MM.1S (cell line): ENCODE measurements around the gene FOXA3.

ENCODE experiments used
- DNase-seq: peaks from one replicate; pipeline ENCODE4 v3.0.0-alpha.2; 2015
- H2AFZ ChIP-seq: fragments of 300-600 bp; sonication (generic); 2 replicates; pipeline ENCODE4 v1.6.0; 2016; ENCODE audit warnings: antibody characterized with exemption, low read length
- H3F3A ChIP-seq: fragments of 300-600 bp; sonication (generic); 2 replicates; pipeline ENCODE4 v1.6.1; 2016; ENCODE audit warnings: mild to moderate bottlenecking, antibody characterized with exemption, low read length, moderate library complexity, mixed read lengths; ENCODE audit not compliant: insufficient read depth
- H3K27ac ChIP-seq: fragments of 300-600 bp; sonication (generic); 2 replicates; pipeline ENCODE4 v1.5.1; 2016; ENCODE audit warnings: mild to moderate bottlenecking, low read length
- H3K27me3 ChIP-seq: fragments of 300-600 bp; sonication (generic); replicated peaks from 2 replicates; pipeline ENCODE4 v1.6.0; 2016; ENCODE audit warnings: low read length; ENCODE audit not compliant: insufficient read depth
- H3K36me3 ChIP-seq: fragments of 300-600 bp; sonication (generic); replicated peaks from 2 replicates; pipeline ENCODE4 v1.6.1; 2016; ENCODE audit warnings: mild to moderate bottlenecking, low read length, mixed read lengths; ENCODE audit not compliant: insufficient read depth
- H3K4me1 ChIP-seq: fragments of 300-600 bp; sonication (generic); 2 replicates; pipeline ENCODE4 v1.6.1; 2016; ENCODE audit warnings: low read length, mixed read lengths
- H3K4me2 ChIP-seq: fragments of 300-600 bp; sonication (generic); 2 replicates; pipeline ENCODE4 v1.6.0; 2016; ENCODE audit warnings: low read depth, low read length
- H3K4me3 ChIP-seq: fragments of 300-600 bp; sonication (generic); 2 replicates; pipeline ENCODE4 v1.5.1; 2016; ENCODE audit warnings: low read length, mixed read lengths
- H3K79me2 ChIP-seq: fragments of 300-600 bp; sonication (generic); 2 replicates; pipeline ENCODE4 v1.6.1; 2016; ENCODE audit warnings: mixed run types, low read length, mixed read lengths
- H3K9ac ChIP-seq: fragments of 300-600 bp; sonication (generic); 2 replicates; pipeline ENCODE4 v1.6.1; 2016; ENCODE audit warnings: low read length, mixed read lengths
- H3K9me2 ChIP-seq: fragments of 300-600 bp; sonication (generic); replicated peaks from 2 replicates; pipeline ENCODE4 v1.6.1; 2016; ENCODE audit warnings: mild to moderate bottlenecking, low read length, mixed read lengths; ENCODE audit not compliant: insufficient read depth
- H3K9me3 ChIP-seq: fragments of 300-600 bp; sonication (generic); replicated peaks from 2 replicates; pipeline ENCODE4 v1.6.1; 2016; ENCODE audit warnings: mild to moderate bottlenecking, low read length, mixed read lengths; ENCODE audit not compliant: insufficient read depth
- H4K20me1 ChIP-seq: fragments of 300-600 bp; sonication (generic); 2 replicates; pipeline ENCODE4 v1.6.1; 2016; ENCODE audit warnings: mild to moderate bottlenecking, low read length, moderate library complexity, mixed read lengths; ENCODE audit not compliant: insufficient read depth
- CTCF ChIP-seq: fragments of 300-600 bp; sonication (generic); IDR thresholded peaks from 2 replicates; pipeline ENCODE4 v1.5.1; 2016; ENCODE audit warnings: antibody characterized with exemption, low read length, mixed read lengths
- EZH2 ChIP-seq: fragments of 300-600 bp; sonication (generic); optimal IDR thresholded peaks from 2 replicates; pipeline ENCODE3; 2017; ENCODE audit warnings: low read depth, mild to moderate bottlenecking, antibody characterized with exemption, low read length, mixed read lengths
- EZH2phosphoT487 ChIP-seq: fragments of 300-600 bp; sonication (generic); IDR thresholded peaks from 2 replicates; pipeline ENCODE4 v1.6.1; 2018; ENCODE audit warnings: antibody characterized with exemption, low read length

The FOXA3 gene

GRCh38 chr19:45885556-45886426, 21.7 kb downstream of the FOXA3 start, which contains the start of gene IRF2BP1:
TSS of gene IRF2BP1 (minus strand) at chr19:45886141. CDS start at chr19:45885774, 367 bp downstream.
- TF ChIP-seq EZH2, result no peak
- no peak for TF ChIP-seq CTCF
- TF ChIP-seq EZH2phosphoT487, result no peak
- Histone ChIP-seq H3K27ac (peak within 1 kb of the TSS; percentile 50; the same call in 1 of the 2 replicates), H2AFZ (peak within 1 kb of the TSS; percentile 78), H3K4me1 (peaks cover 24% of the 10 kb centered on the region), H3K9ac (peak within 1 kb of the TSS; percentile 77), H3K4me3 (peak within 1 kb of the TSS; percentile 83), H3K36me3 (no peaks in the 10 kb centered on the region), H3K9me2 (no peaks in the 10 kb centered on the region), H3K4me2 (peak within 1 kb of the TSS; percentile 83), H3F3A (peaks cover 5% of the 10 kb centered on the region), H4K20me1 (no peaks in the 10 kb centered on the region), H3K79me2 (peaks cover 17% of the 10 kb centered on the region), H3K27me3 (no peaks in the 10 kb centered on the region), H3K9me3 (no peaks in the 10 kb centered on the region)
- peak; percentile 95 for DNase-seq

- H3K4me1 ChIP-seq, result peaks cover 18% of the 10 kb centered on the region
- no peaks in the 10 kb centered on the region for H3K27me3 ChIP-seq
- H3K27ac ChIP-seq, result peak overlapping the region; percentile 50; the same call in 1 of the 2 replicates
- peak overlapping the region; percentile 77 for H3K9ac ChIP-seq
- TF ChIP-seq EZH2phosphoT487 (no peak), EZH2 (no peak), CTCF (no peak)
- peak; percentile 94 for DNase-seq
- no peaks in the 10 kb centered on the region for H3K9me3 ChIP-seq
- peak overlapping the region; percentile 80 for H3K4me2 ChIP-seq
- H3K4me3 ChIP-seq, result peak overlapping the region; percentile 70
- H3F3A ChIP-seq, result peaks cover 5% of the 10 kb centered on the region
- no peaks in the 10 kb centered on the region for H3K36me3 ChIP-seq
- H3K9me2 ChIP-seq, result no peaks in the 10 kb centered on the region
- H3K79me2 ChIP-seq, result peaks cover 17% of the 10 kb centered on the region
- H4K20me1 ChIP-seq, result no peaks in the 10 kb centered on the region
- peak overlapping the region; percentile 78 for H2AFZ ChIP-seq
Measured at GRCh38 chr19:45886427-45887199, 22.5 kb downstream of the FOXA3 start.

- Histone ChIP-seq H3K4me3 (peak overlapping the region; percentile 70), H3F3A (peaks cover 5% of the 10 kb centered on the region), H3K4me2 (peak overlapping the region; percentile 80), H3K27ac (peak overlapping the region; percentile 50; the same call in 1 of the 2 replicates), H3K9me2 (no peaks in the 10 kb centered on the region), H3K79me2 (peaks cover 17% of the 10 kb centered on the region), H3K27me3 (no peaks in the 10 kb centered on the region), H3K9me3 (no peaks in the 10 kb centered on the region), H3K4me1 (peaks cover 11% of the 10 kb centered on the region), H3K36me3 (no peaks in the 10 kb centered on the region), H4K20me1 (no peaks in the 10 kb centered on the region), H2AFZ (peak overlapping the region; percentile 78), H3K9ac (peak overlapping the region; percentile 77)
- no peak for DNase-seq
- TF ChIP-seq EZH2 (no peak), EZH2phosphoT487 (no peak), CTCF (no peak)
Measured at GRCh38 chr19:45887200-45887710, 23.1 kb downstream of the FOXA3 start.
